H1 (cell line): ENCODE data around the gene MTARC1. TPM values are rescaled to one million over a fixed set of nuclear protein-coding genes. Genes with fewer than 3 reads are reported as not detected.

Experiments
- CTCF ChIA-PET: fragments of 300-600 bp; sonication (Branson Sonifier 250); formaldehyde crosslinking; loops from one replicate; lab custom pipeline; 2021; ENCODE audit not compliant: partially characterized antibody; lab: Charles Lee
- POLR2A ChIA-PET: fragments of 300-600 bp; sonication (Branson Sonifier 250); formaldehyde crosslinking; loops from one replicate; lab custom pipeline; 2021; ENCODE audit warnings: inconsistent platforms; ENCODE audit not compliant: partially characterized antibody; lab: Charles Lee
- DNase-seq, 2 experiments: peaks; one replicate each; pipeline versions ENCODE4 v3.0.0 to v3.0.0-alpha.2; 2010 to 2022; ENCODE audit warnings: low spot score in 2 of 2, low read depth in 1 of 2, mixed read lengths in 1 of 2
- FAIRE-seq: peaks from 2 replicates; lab custom pipeline; 2011; peaks lifted over from hg19 to GRCh38; lab: Jason Lieb, UNC
- H2AFZ ChIP-seq: 2 replicates; pipeline ENCODE4 v1.8.1; 2012; ENCODE audit warnings: low read length, inconsistent platforms
- H2AK5ac ChIP-seq: 2 replicates; pipeline ENCODE4 v1.6.1; 2013; ENCODE audit warnings: low read depth, low read length
- H2BK120ac ChIP-seq: replicated peaks from 2 replicates; pipeline ENCODE3; 2013; ENCODE audit warnings: low read depth, low read length, inconsistent platforms
- H2BK12ac ChIP-seq: 2 replicates; pipeline ENCODE4 v1.6.1; 2013; ENCODE audit warnings: low read depth, low read length
- H2BK15ac ChIP-seq: 2 replicates; pipeline ENCODE4 v1.6.1; 2013; ENCODE audit warnings: low read length
- H2BK20ac ChIP-seq: 2 replicates; pipeline ENCODE4 v1.6.1; 2013; ENCODE audit warnings: low read length
- H2BK5ac ChIP-seq: 2 replicates; pipeline ENCODE4 v1.6.1; 2013; ENCODE audit warnings: low read depth, low read length
- H3K14ac ChIP-seq: 2 replicates; pipeline ENCODE4 v1.6.1; 2013; ENCODE audit warnings: inconsistent platforms; ENCODE audit not compliant: insufficient read length
- H3K18ac ChIP-seq: 2 replicates; pipeline ENCODE4 v1.6.1; 2013; ENCODE audit warnings: low read length; ENCODE audit errors: extremely low read depth
- H3K23ac ChIP-seq: 2 replicates; pipeline ENCODE4 v1.6.1; 2013; ENCODE audit warnings: inconsistent platforms; ENCODE audit not compliant: insufficient read length
- H3K23me2 ChIP-seq: 2 replicates; pipeline ENCODE4 v1.6.1; 2013; ENCODE audit warnings: low read depth, low read length
- H3K27ac ChIP-seq: 2 replicates; pipeline ENCODE4 v1.6.1; 2011; ENCODE audit warnings: low read depth, low read length, inconsistent platforms
- H3K27me3 ChIP-seq, 4 experiments: replicated peaks in 1 of 4; 1 replicate in 1 of 4; 2 replicates in 3 of 4; pipeline versions ENCODE4 v1.6.1 to v1.8.1; 2011 to 2013; ENCODE audit warnings: low read length in 3 of 4, mild to moderate bottlenecking in 3 of 4, inconsistent platforms in 2 of 4, mixed read lengths in 2 of 4, moderate library complexity in 1 of 4; ENCODE audit not compliant: control insufficient read depth in 3 of 4, insufficient read depth in 3 of 4; ENCODE audit errors: extremely low read depth in 1 of 4
- H3K36me3 ChIP-seq, 4 experiments: 2 replicates each; pipeline versions ENCODE4 v1.6.1 to v1.8.1; 2011 to 2013; ENCODE audit warnings: mild to moderate bottlenecking in 4 of 4, low read length in 3 of 4, moderate library complexity in 2 of 4, control low read depth in 1 of 4, inconsistent platforms in 1 of 4; ENCODE audit not compliant: insufficient read depth in 4 of 4, control insufficient read depth in 2 of 4
- H3K4ac ChIP-seq: replicated peaks from 2 replicates; pipeline ENCODE3; 2013; ENCODE audit warnings: low read length, low read depth, mixed read lengths, inconsistent platforms; ENCODE audit not compliant: insufficient read length
- H3K4me1 ChIP-seq, 4 experiments: replicated peaks in 1 of 4; 1 replicate in 1 of 4; 2 replicates in 3 of 4; pipeline versions ENCODE4 v1.6.1 to v1.8.1; 2011 to 2013; ENCODE audit warnings: low read length in 3 of 4, inconsistent platforms in 2 of 4, mixed read lengths in 1 of 4; ENCODE audit not compliant: insufficient read depth in 4 of 4, control insufficient read depth in 3 of 4
- H3K4me2 ChIP-seq, 2 experiments: 2 replicates each; pipeline versions ENCODE4 v1.6.1 to v1.8.1; 2011 to 2013; ENCODE audit warnings: low read depth in 2 of 2, low read length in 2 of 2, control low read depth in 1 of 2, inconsistent platforms in 1 of 2, mild to moderate bottlenecking in 1 of 2; ENCODE audit not compliant: insufficient read depth in 1 of 2
- H3K4me3 ChIP-seq, 4 experiments: fragments of 200-600, 300-600 bp in 1 of 4; sonication (generic), shearing (Covaris generic), sonication (Bioruptor Twin) in 1 of 4; 2 replicates each; pipeline versions ENCODE4 v1.5.1 to v1.8.1; 2011 to 2016; ENCODE audit warnings: low read length in 4 of 4, low read depth in 3 of 4, control low read depth in 2 of 4, inconsistent platforms in 2 of 4, mild to moderate bottlenecking in 2 of 4, mixed read lengths in 1 of 4, moderate library complexity in 1 of 4; ENCODE audit not compliant: insufficient read depth in 2 of 4; ENCODE audit errors: extremely low read depth in 1 of 4
- H3K56ac ChIP-seq: replicated peaks from 2 replicates; pipeline ENCODE3; 2013; ENCODE audit warnings: low read depth, mild to moderate bottlenecking, mixed read lengths, low read length, inconsistent platforms; ENCODE audit not compliant: insufficient read length
- H3K79me1 ChIP-seq: 2 replicates; pipeline ENCODE4 v1.6.1; 2013; ENCODE audit warnings: low read depth, low read length, control low read depth
- H3K79me2 ChIP-seq, 2 experiments: 2 replicates each; pipeline versions ENCODE4 v1.6.1 to v1.8.1; 2012 to 2013; ENCODE audit warnings: low read length in 2 of 2, mild to moderate bottlenecking in 2 of 2, inconsistent platforms in 1 of 2; ENCODE audit not compliant: insufficient read depth in 2 of 2, control insufficient read depth in 1 of 2
- H3K9ac ChIP-seq, 4 experiments: replicated peaks in 1 of 4; 1 replicate in 1 of 4; 2 replicates in 3 of 4; pipeline versions ENCODE4 v1.6.1 to v1.8.1; 2011 to 2013; ENCODE audit warnings: low read depth in 3 of 4, low read length in 3 of 4, control low read depth in 2 of 4, mild to moderate bottlenecking in 2 of 4, moderate library complexity in 2 of 4, inconsistent platforms in 1 of 4; ENCODE audit errors: extremely low read depth in 1 of 4
- H3K9me3 ChIP-seq, 2 experiments: 2 replicates each; pipeline versions ENCODE4 v1.6.1 to v1.8.1; 2012 to 2013; ENCODE audit warnings: mild to moderate bottlenecking in 2 of 2, moderate library complexity in 2 of 2, control low read depth in 1 of 2, inconsistent platforms in 1 of 2, low read depth in 1 of 2, low read length in 1 of 2, mixed read lengths in 1 of 2; ENCODE audit not compliant: insufficient read depth in 2 of 2
- H4K20me1 ChIP-seq, 2 experiments: replicated peaks in 1 of 2; 2 replicates each; pipeline versions ENCODE3 to v1.8.1; 2011 to 2013; ENCODE audit warnings: inconsistent platforms in 2 of 2, low read length in 2 of 2, mild to moderate bottlenecking in 1 of 2; ENCODE audit not compliant: insufficient read depth in 2 of 2, control insufficient read depth in 1 of 2
- H4K5ac ChIP-seq: 2 replicates; pipeline ENCODE4 v1.6.1; 2013; ENCODE audit warnings: low read length, low read depth, mixed read lengths, inconsistent platforms; ENCODE audit not compliant: insufficient read length
- H4K8ac ChIP-seq: 2 replicates; pipeline ENCODE4 v1.8.0; 2013; ENCODE audit warnings: mild to moderate bottlenecking, moderate library complexity, low read length, inconsistent platforms; ENCODE audit not compliant: insufficient read depth; ENCODE audit errors: extremely low read depth
- H4K91ac ChIP-seq: replicated peaks from 2 replicates; pipeline ENCODE3; 2013; ENCODE audit warnings: low read length, mixed read lengths, inconsistent platforms; ENCODE audit not compliant: insufficient read length
- CHD1 ChIP-seq: IDR thresholded peaks from 2 replicates; pipeline ENCODE4 v1.6.1; 2012; ENCODE audit warnings: low read depth, low read length, improper control_type of control experiment
- E2F6 ChIP-seq: IDR thresholded peaks from 2 replicates; pipeline ENCODE4 v1.6.1; 2012; ENCODE audit warnings: inconsistent platforms
- EZH2 ChIP-seq: fragments of 200-600 bp; sonication (generic); IDR thresholded peaks from 2 replicates; pipeline ENCODE4 v1.7.1; 2012; ENCODE audit warnings: low read depth, mild to moderate bottlenecking, moderate library complexity, low read length, inconsistent platforms; ENCODE audit not compliant: severe bottlenecking
- KDM4A ChIP-seq: IDR thresholded peaks from one replicate; pipeline ENCODE4 v1.7.1; 2012; ENCODE audit warnings: low read depth, mild to moderate bottlenecking, moderate library complexity, low read length, inconsistent platforms; ENCODE audit not compliant: severe bottlenecking
- MAFK ChIP-seq: IDR thresholded peaks from 2 replicates; pipeline ENCODE4 v1.6.1; 2012; ENCODE audit warnings: low read depth, mild to moderate bottlenecking, improper control_type of control experiment, low read length
- NANOG ChIP-seq: IDR thresholded peaks from 2 replicates; pipeline ENCODE4 v1.6.1; 2011; ENCODE audit warnings: low read length, low read depth, mild to moderate bottlenecking, inconsistent platforms; ENCODE audit not compliant: insufficient read depth, poor library complexity, severe bottlenecking
- SIX5 ChIP-seq: IDR thresholded peaks from 2 replicates; pipeline ENCODE4 v1.6.1; 2011; ENCODE audit warnings: mild to moderate bottlenecking, low read depth, low read length
- TAF7 ChIP-seq: optimal IDR thresholded peaks from 2 replicates; pipeline ENCODE3; 2011; ENCODE audit warnings: low read depth, mild to moderate bottlenecking, inconsistent platforms, low read length, moderate library complexity, borderline replicate concordance
- TBP ChIP-seq: IDR thresholded peaks from 2 replicates; pipeline ENCODE4 v1.6.1; 2011; ENCODE audit warnings: low read depth, low read length, improper control_type of control experiment
- USF2 ChIP-seq: IDR thresholded peaks from 2 replicates; pipeline ENCODE4 v1.6.1; 2011; ENCODE audit warnings: low read length, improper control_type of control experiment
- WGBS, 2 experiments: shearing (Covaris generic) in 1 of 2; methylation state at CpG; one replicate each; pipeline versions ENCODE4 v1.1.6 to v1.1.7; 2013 to 2015; ENCODE audit warnings: low lambda C conversion rate in 2 of 2, mixed read lengths in 2 of 2, inconsistent platforms in 1 of 2, low coverage in 1 of 2, missing lambda C conversion rate in 1 of 2; ENCODE audit not compliant: insufficient replicate concordance in 2 of 2, insufficient coverage in 1 of 2, insufficient read length in 1 of 2; ENCODE audit errors: extremely low coverage in 1 of 2, missing lambda C conversion rate in 1 of 2; 5-methylcytosine and 5-hydroxymethylcytosine counted together
- polyA plus RNA-seq, 7 experiments: library from polyadenylated mRNA; depleted of rRNA in 3 of 7; stranded (reverse) in 5 of 7; unstranded in 2 of 7; fragments of >200 nt in 5 of 7; fragments of 200-250 nt in 2 of 7; gene quantifications; 1 replicate in 5 of 7; 2 replicates in 1 of 7; 4 replicates in 1 of 7; pipeline versions ENCODE4 v1.2.1 to v1.2.3, GENCODE V29; 2011 to 2013; ENCODE audit warnings: missing spikeins in 2 of 7, mixed read lengths in 2 of 7
- total RNA-seq: library from RNA; stranded (reverse); fragmentation: NEBNext Ultra II Directional; extraction: Animal tissue kit (Norgen Biotek cat#: 25700); gene quantifications from 2 replicates; pipeline ENCODE4 v1.2.1, GENCODE V29; 2021

MTARC1 gene
- total and polyA plus RNA-seq, 2 of the 8 experiments (the other 6 are each of a cell fraction or from before 2014, with no cell fraction given) = 17.2 to 46.2 TPM

- no peak overlapping the region for H2AK5ac ChIP-seq
- peaks cover 0 to 7% (median under 1%) of the 10 kb centered on the region in 4 experiments; a peak in 2 of 8 replicates for H3K36me3 ChIP-seq
- H3K4me3 ChIP-seq = peak overlapping the region; percentile 59 to 84 (median 69)
- FAIRE-seq (no peak), DNase-seq (peak in 1 of 2 experiments; percentile 81)
- peak overlapping the region; percentile 79 to 96 (median 84) for H3K9ac ChIP-seq
- CTCF ChIA-PET = interaction anchor here (0.7 to 8.2 kb wide), 17 partner anchors 12 to 569 kb away, joined by 3 to 96 read pairs (median 5); partner anchors contain the start of gene MTARC2
- no peak overlapping the region for H2BK20ac ChIP-seq
- H4K8ac ChIP-seq = peak overlapping the region; percentile 97; the same call in 1 of the 2 replicates
- no peaks in the 10 kb centered on the region for H3K9me3 ChIP-seq
- H3K79me2 ChIP-seq = peaks cover 0 to 15% of the 10 kb centered on the region in 2 experiments; a peak in 2 of 4 replicates
- H4K20me1 ChIP-seq = peaks cover 0 to 3% of the 10 kb centered on the region in 2 experiments
- peaks cover 3% of the 10 kb centered on the region for H3K79me1 ChIP-seq
- POLR2A ChIA-PET = interaction anchor here (0.9 to 5.9 kb wide), 18 partner anchors 10 to 506 kb away, joined by 3 to 70 read pairs (median 5); partner anchors contain the start of gene MTARC2
- H3K27me3 ChIP-seq = no peaks in the 10 kb centered on the region
- H3K4ac ChIP-seq = no peak overlapping the region
- peak overlapping the region; percentile 17; the same call in 1 of the 2 replicates for H2AFZ ChIP-seq
- no peak overlapping the region for H2BK5ac ChIP-seq
- H3K4me2 ChIP-seq = peak overlapping the region; percentile 83 to 92
- no peak overlapping the region for H2BK12ac ChIP-seq
- no peak overlapping the region for H3K23ac ChIP-seq
- peaks cover 9% of the 10 kb centered on the region; the same call in 1 of the 2 replicates for H3K23me2 ChIP-seq
- H2BK120ac ChIP-seq = no peak overlapping the region
- H3K18ac ChIP-seq = peak overlapping the region; percentile 41; the same call in 1 of the 2 replicates
- H3K4me1 ChIP-seq = peaks cover 4 to 14% (median 11%) of the 10 kb centered on the region in 4 experiments
- no peak overlapping the region for H4K91ac ChIP-seq
- H4K5ac ChIP-seq = no peak overlapping the region
- no peak overlapping the region for H3K14ac ChIP-seq
- WGBS, 2 experiments = 1% methylated on average over 28 of the region's 32 CpGs; no CpG with 5 or more reads in 1 of the 2 experiments
- H2BK15ac ChIP-seq = no peak overlapping the region
- H3K56ac ChIP-seq = no peak overlapping the region
- peak overlapping the region; percentile 63; the same call in 1 of the 2 replicates for H3K27ac ChIP-seq
- TF ChIP-seq MAFK (no peak), E2F6 (peak; percentile 56), TAF7 (peak; percentile 64), USF2 (peak; percentile 15; the same call in 1 of the 2 replicates), KDM4A (peak; percentile 70), SIX5 (no peak), CHD1 (no peak), NANOG (no peak), EZH2 (no peak), TBP (peak; percentile 18; the same call in 1 of the 2 replicates)
Observed at GRCh38 chr1:220787069-220787619, 431 bp downstream of the MTARC1 start.
